Measurements from ENCODE around the gene CBX1. TPM values are rescaled to one million over a fixed set of nuclear protein-coding genes. Genes with fewer than 3 reads are reported as not detected.

CBX1 gene
- total and polyA plus RNA-seq, 2 of the 8 experiments (the other 6 are each of a cell fraction or from before 2014, with no cell fraction given) = 38.7 to 173 TPM

- ChIA-PET CTCF (ENCODE audit: partially characterized antibody) (interaction anchor here (0.5 to 14.5 kb wide), 21 partner anchors 9 to 69 kb away, joined by 3 to 203 read pairs (median 4); partner anchors contain the start of gene NFE2L1), POLR2A (ENCODE audit: partially characterized antibody) (interaction anchor here (0.6 to 41.8 kb wide), 8 partner anchors 10 to 868 kb away, joined by 3 to 1227 read pairs (median 8); partner anchors contain the start of genes CBX1, COPZ2 and NFE2L1)
- no peak overlapping the region for H3K27ac ChIP-seq (ENCODE audit: low read depth, low read length)
- H2BK12ac ChIP-seq (ENCODE audit: low read depth, low read length) = no peak overlapping the region
- TF ChIP-seq KDM5A (IDR thresholded peaks at IDR 0.05; ENCODE audit: low read length) (no peak), RFX5 (IDR thresholded peaks at IDR 0.05; ENCODE audit: borderline replicate concordance, low read depth, low read length) (no peak), SP1 (IDR thresholded peaks at IDR 0.05; ENCODE audit: low read depth, low read length) (no peak), SP4 (IDR thresholded peaks at IDR 0.05; ENCODE audit: low read length) (no peak), EZH2 (IDR thresholded peaks at IDR 0.05; ENCODE audit: low read depth, low read length, severe bottlenecking) (no peak), JUN (IDR thresholded peaks at IDR 0.05; ENCODE audit: low read depth, low read length) (no peak), MAFK (IDR thresholded peaks at IDR 0.05; ENCODE audit: low read depth, low read length) (no peak), YY1 (IDR thresholded peaks at IDR 0.05; ENCODE audit: low read depth, low read length) (no peak), RXRA (IDR thresholded peaks at IDR 0.05; ENCODE audit: insufficient read depth, low read depth, low read length) (no peak), POU5F1 (IDR thresholded peaks at IDR 0.05; ENCODE audit: low read depth, low read length) (no peak), SUZ12 (IDR thresholded peaks at IDR 0.05; ENCODE audit: low read length) (no peak), SRF (IDR thresholded peaks at IDR 0.05; ENCODE audit: low read depth, low read length) (no peak), GTF2F1 (IDR thresholded peaks at IDR 0.05; ENCODE audit: borderline replicate concordance, low read depth, low read length) (no peak), CBX5 (IDR thresholded peaks at IDR 0.05; ENCODE audit: low read depth, low read length) (no peak)
- peaks cover 6 to 62% (median 29%) of the 10 kb centered on the region in 4 experiments for H3K36me3 ChIP-seq (ENCODE audit: control insufficient read depth in 2 of 4, insufficient read depth in 4 of 4, low read length in 3 of 4)
- no peak overlapping the region for H4K8ac ChIP-seq (ENCODE audit: extremely low read depth, insufficient read depth, low read length)
- H3K9me3 ChIP-seq (ENCODE audit: insufficient read depth in 2 of 2, low read depth in 1 of 2, low read length in 1 of 2) = no peaks in the 10 kb centered on the region
- DNase-seq (ENCODE audit: low read depth in 1 of 2, low spot score in 2 of 2) = no peak
- H3K79me2 ChIP-seq (ENCODE audit: control insufficient read depth in 1 of 2, insufficient read depth in 2 of 2, low read length in 2 of 2) = no peaks in the 10 kb centered on the region; a peak in 1 of 4 replicates
- 70% methylated on average over 1 of the region's 1 CpG; no CpG with 5 or more reads in 1 of the 2 experiments for WGBS, 2 experiments (ENCODE audit: extremely low coverage in 1 of 2, insufficient coverage in 1 of 2, insufficient read length in 1 of 2, insufficient replicate concordance in 2 of 2, low coverage in 1 of 2, low lambda C conversion rate in 2 of 2, missing lambda C conversion rate in 1 of 2)
- no peak overlapping the region for H4K5ac ChIP-seq (ENCODE audit: insufficient read length, low read depth, low read length)
- H4K20me1 ChIP-seq (replicated peaks in 1 of 2; ENCODE audit: control insufficient read depth in 1 of 2, insufficient read depth in 2 of 2, low read length in 2 of 2) = peaks cover 9 to 24% of the 10 kb centered on the region in 2 experiments
- H3K79me1 ChIP-seq (ENCODE audit: low read depth, low read length) = peaks cover 3% of the 10 kb centered on the region; the same call in 1 of the 2 replicates
- no peaks in the 10 kb centered on the region for H3K27me3 ChIP-seq (replicated peaks in 1 of 4; ENCODE audit: control insufficient read depth in 3 of 4, extremely low read depth in 1 of 4, insufficient read depth in 3 of 4, low read length in 3 of 4)
- H2BK15ac ChIP-seq (ENCODE audit: low read length) = no peak overlapping the region
- H4K91ac ChIP-seq (replicated peaks; ENCODE audit: insufficient read length, low read length) = no peak overlapping the region
- H3K56ac ChIP-seq (replicated peaks; ENCODE audit: insufficient read length, low read depth, low read length) = no peak overlapping the region
- H2BK20ac ChIP-seq (ENCODE audit: low read length) = no peak overlapping the region
- H2AFZ ChIP-seq (ENCODE audit: low read length) = no peak overlapping the region
- no peak overlapping the region for H3K14ac ChIP-seq (ENCODE audit: insufficient read length)
- no peak overlapping the region for H3K9ac ChIP-seq (replicated peaks in 1 of 4; ENCODE audit: extremely low read depth in 1 of 4, low read depth in 3 of 4, low read length in 3 of 4)
- H3K4me3 ChIP-seq (ENCODE audit: extremely low read depth in 1 of 4, insufficient read depth in 2 of 4, low read depth in 3 of 4, low read length in 4 of 4) = no peak overlapping the region
- H3K23me2 ChIP-seq (ENCODE audit: low read depth, low read length) = no peaks in the 10 kb centered on the region
- H3K4me1 ChIP-seq (replicated peaks in 1 of 4; ENCODE audit: control insufficient read depth in 3 of 4, insufficient read depth in 4 of 4, low read length in 3 of 4) = peaks cover 0 to 2% (median 0%) of the 10 kb centered on the region in 4 experiments; a peak in 1 of 7 replicates
- no peak overlapping the region; a peak in 1 of 4 replicates for H3K4me2 ChIP-seq (ENCODE audit: insufficient read depth in 1 of 2, low read depth in 2 of 2, low read length in 2 of 2)
- H2BK5ac ChIP-seq (ENCODE audit: low read depth, low read length) = no peak overlapping the region
- no peak overlapping the region for H3K23ac ChIP-seq (ENCODE audit: insufficient read length)
- FAIRE-seq = no peak
- no peak overlapping the region for H2BK120ac ChIP-seq (replicated peaks; ENCODE audit: low read depth, low read length)
- H3K4ac ChIP-seq (replicated peaks; ENCODE audit: insufficient read length, low read depth, low read length) = no peak overlapping the region
- no peak overlapping the region for H2AK5ac ChIP-seq (ENCODE audit: low read depth, low read length)
- H3K18ac ChIP-seq (ENCODE audit: extremely low read depth, low read length) = no peak overlapping the region
Measured at GRCh38 chr17:48066192-48066591, 35.1 kb downstream of the CBX1 start.
